Mucosa of descending colon (tissue), 3 donors: ENCODE data around the gene RPS28. TPM values are rescaled to one million over a fixed set of nuclear protein-coding genes. Genes with fewer than 3 reads are reported as not detected.
A peak's percentile ranks its signal among the peaks of the same experiment; 100 is the strongest.
"Not testable (repeated sequence)": the region's sequence is repeated elsewhere in the genome, so short reads cannot be mapped to it uniquely, and the experiment has no call there.

Experiments
- ATAC-seq: fragments of 200-7000 bp; cut with Tn5 transposase; one replicate; pipeline ENCODE4 v1.9.1; 2020; ENCODE audit warnings: mild to moderate bottlenecking, moderate library complexity
- DNase-seq, 3 donors: peaks; one replicate each; pipeline ENCODE4 v3.0.0-alpha.2; 2020
- H3K36me3 ChIP-seq: fragments of 200-600 bp; one replicate; pipeline ENCODE4 v1.8.0; 2021; ENCODE audit warnings: low read depth, mild to moderate bottlenecking
- H3K4me1 ChIP-seq: fragments of 200-600 bp; one replicate; pipeline ENCODE4 v1.8.0; 2021; ENCODE audit warnings: low read depth, mild to moderate bottlenecking
- H3K4me3 ChIP-seq: fragments of 200-600 bp; one replicate; pipeline ENCODE4 v1.8.0; 2021; ENCODE audit warnings: mild to moderate bottlenecking
- H3K9me3 ChIP-seq: fragments of 200-600 bp; one replicate; pipeline ENCODE4 v1.8.0; 2021; ENCODE audit warnings: mild to moderate bottlenecking
- CTCF ChIP-seq: fragments of 200-600 bp; IDR thresholded peaks from one replicate; pipeline ENCODE4 v1.8.0; 2022; ENCODE audit warnings: antibody characterized with exemption, mild to moderate bottlenecking
- intact Hi-C, 2 donors: fragments of 100-400 bp; cut with DNase I in 1 of 2; cut with micrococcal nuclease in 1 of 2; formaldehyde crosslinking; loops; one replicate each; pipeline versions ENCODE4 v1.11.0 to v1.11.1; 2022; cut with DNase I, micrococcal nuclease
- total RNA-seq, 3 donors: library from RNA; stranded (reverse); fragmentation: NEBNext Ultra II Directional in 2 of 3; extraction: Animal tissue kit (Norgen Biotek cat#: 25700) in 2 of 3; gene quantifications; one replicate each; pipeline versions ENCODE4 v1.2.1 to v1.2.4, GENCODE V29; 2021 to 2023
- donor health status: DM: no; HTN: no; CAD: no; lungs with moderate emphysema.
- donor health status: DM: no; HTN: no; CAD: no.
- donor health status: DM: no; HTN: yes; CAD: no.

RPS28 gene
- total RNA-seq, 3 donors from 2014 or later = 1,101 to 1,558 (median 1,449) TPM

GRCh38 chr19:8338835-8339234, 17.5 kb downstream of the RPS28 start:
- ATAC-seq (no peak), DNase-seq (no peak)
- Histone ChIP-seq H3K9me3 (no peaks in the 10 kb centered on the region), H3K4me3 (no peak overlapping the region), H3K4me1 (peaks cover 14% of the 10 kb centered on the region), H3K36me3 (no peaks in the 10 kb centered on the region)
- no peak for TF ChIP-seq CTCF
- intact Hi-C loops = no loop called here

GRCh38 chr19:8340341-8341096, 19.2 kb downstream of the RPS28 start:
- ATAC-seq = no peak
- H3K4me1 ChIP-seq = peaks cover 6% of the 10 kb centered on the region
- DNase-seq = peak in 2 of 3 donors; percentile 29 to 31

GRCh38 chr19:8341504-8341903, 20.2 kb downstream of the RPS28 start:
- H3K4me3 ChIP-seq, intact Hi-C loops, H3K9me3 ChIP-seq, H3K4me1 ChIP-seq, H3K36me3 ChIP-seq, ATAC-seq: not testable (repeated sequence)
- DNase-seq = peak in 1 of 3 donors; percentile 7

More at GRCh38 chr19:8340341-8341096, 19.2 kb downstream of the RPS28 start:
- no peaks in the 10 kb centered on the region for H3K9me3 ChIP-seq
- intact Hi-C loops = no loop called here
- no peaks in the 10 kb centered on the region for H3K36me3 ChIP-seq
- no peak overlapping the region for H3K4me3 ChIP-seq
- TF ChIP-seq CTCF = no peak

- no peaks in the 10 kb centered on the region for H3K9me3 ChIP-seq
- ATAC-seq (no peak), DNase-seq (no peak)
- TF ChIP-seq CTCF = no peak
- H3K4me3 ChIP-seq = no peak overlapping the region
- peaks cover 3% of the 10 kb centered on the region for H3K4me1 ChIP-seq
- intact Hi-C loops = no loop called here
- no peaks in the 10 kb centered on the region for H3K36me3 ChIP-seq
These were observed 21.0 kb downstream of the RPS28 start for GRCh38 chr19:8342316-8342683.

- Histone ChIP-seq H3K36me3 (no peaks in the 10 kb centered on the region), H3K4me1 (peaks cover 3% of the 10 kb centered on the region), H3K4me3 (no peak within 1 kb of the TSS), H3K9me3 (no peaks in the 10 kb centered on the region)
- DNase-seq = peak; percentile 97 to 98 (median 97)
- intact Hi-C loops = no loop called here
- ATAC-seq = peak; percentile 100
- TF ChIP-seq CTCF = no peak
These were observed 21.6 kb downstream of the RPS28 start, which contains the start of gene KANK3 for GRCh38 chr19:8342684-8343482. TSS of gene KANK3 (minus strand) at chr19:8343262. CDS start at chr19:8337828, 5,434 bp downstream.

GRCh38 chr19:8343483-8343844, 22.2 kb downstream of the RPS28 start:
- Histone ChIP-seq H3K9me3 (no peaks in the 10 kb centered on the region), H3K4me1 (peaks cover 3% of the 10 kb centered on the region), H3K36me3 (no peaks in the 10 kb centered on the region), H3K4me3 (no peak overlapping the region)
- intact Hi-C loops = no loop called here
- no peak for TF ChIP-seq CTCF
- no peak for DNase-seq
- ATAC-seq = no peak

GRCh38 chr19:8349629-8350372, 28.5 kb downstream of the RPS28 start:
- not testable (repeated sequence) for H3K4me1 ChIP-seq, H3K36me3 ChIP-seq, H3K4me3 ChIP-seq, DNase-seq, ATAC-seq, H3K9me3 ChIP-seq
- intact Hi-C loops = loop anchor here (10.0 kb wide), 2 partner anchors 135 to 155 kb away; partner anchors contain the start of gene PRAM1 (in 1 of the 2)
